Fibroblast of pulmonary artery (primary cell): ENCODE results near the gene ACOX3.

Source experiments
- DNase-seq: peaks from one replicate; pipeline ENCODE4 v3.0.0-alpha.2; 2010; ENCODE audit warnings: low read depth
- H3K4me3 ChIP-seq: replicated peaks from 2 replicates; pipeline ENCODE4 v1.5.1; 2011; ENCODE audit warnings: low read depth, mild to moderate bottlenecking, control low read depth, low read length, moderate library complexity
- CTCF ChIP-seq: IDR thresholded peaks from 2 replicates; pipeline ENCODE4 v1.5.1; 2011; ENCODE audit warnings: mild to moderate bottlenecking, control low read depth, low read length, inconsistent platforms; ENCODE audit errors: missing control alignments

ACOX3 gene

GRCh38 chr4:8364141-8364540 lies 76.4 kb downstream of the ACOX3 start:
- no peak for DNase-seq
- no peak overlapping the region for H3K4me3 ChIP-seq
- no peak for TF ChIP-seq CTCF

- TF ChIP-seq CTCF, result no peak
- no peak overlapping the region for H3K4me3 ChIP-seq
Observed at GRCh38 chr4:8362483-8362882, 78.0 kb downstream of the ACOX3 start.

GRCh38 chr4:8359193-8359592 lies 81.3 kb downstream of the ACOX3 start:
- DNase-seq, result no peak
- H3K4me3 ChIP-seq, result no peak overlapping the region
- TF ChIP-seq CTCF, result no peak

More at GRCh38 chr4:8362483-8362882, 78.0 kb downstream of the ACOX3 start:
- no peak for DNase-seq

GRCh38 chr4:8356856-8357255 lies 83.7 kb downstream of the ACOX3 start:
- no peak for DNase-seq
- TF ChIP-seq CTCF, result no peak
- no peak overlapping the region for H3K4me3 ChIP-seq

- no peak overlapping the region for H3K4me3 ChIP-seq
- peak; percentile 57 for DNase-seq
- no peak for TF ChIP-seq CTCF
Observed at GRCh38 chr4:8355864-8356565, 84.5 kb downstream of the ACOX3 start.

- no peak for DNase-seq
Observed at GRCh38 chr4:8355306-8355705, 85.2 kb downstream of the ACOX3 start.

More at GRCh38 chr4:8355306-8355705, 85.2 kb downstream of the ACOX3 start:
- H3K4me3 ChIP-seq, result no peak overlapping the region
- no peak for TF ChIP-seq CTCF
